NCI-H82 treated with DMSO at 0.1 percent for 48 hours (cell line): ENCODE data around the gene NLRC3.

Source experiments
- DNase-seq: peaks from one replicate; lab custom pipeline; 2025; ENCODE audit not compliant: unreplicated experiment; lab: John Stamatoyannopoulos, UW

NLRC3 gene

DNA sequence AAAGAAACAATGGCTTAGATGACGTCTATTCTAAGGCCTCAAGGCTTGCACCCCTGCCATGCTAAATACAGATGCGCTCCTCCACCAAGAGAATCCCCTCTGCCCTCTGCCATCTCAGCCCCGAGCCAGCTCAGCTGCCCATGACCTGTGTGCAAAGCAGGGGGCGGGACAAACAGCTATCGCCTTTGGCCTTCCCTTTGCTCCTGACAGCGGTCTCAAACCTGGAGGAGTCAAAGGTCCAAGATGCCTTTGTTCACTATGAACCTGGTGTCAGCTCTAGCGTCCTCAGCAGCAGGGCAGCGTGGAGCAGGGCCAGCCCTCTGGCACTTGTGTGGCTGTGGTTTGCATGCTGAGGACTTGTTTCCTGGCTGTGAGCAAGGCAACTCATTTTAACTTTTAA lies 21.9 kb upstream of the NLRC3 start:
- DNase-seq, result no peak

DNA sequence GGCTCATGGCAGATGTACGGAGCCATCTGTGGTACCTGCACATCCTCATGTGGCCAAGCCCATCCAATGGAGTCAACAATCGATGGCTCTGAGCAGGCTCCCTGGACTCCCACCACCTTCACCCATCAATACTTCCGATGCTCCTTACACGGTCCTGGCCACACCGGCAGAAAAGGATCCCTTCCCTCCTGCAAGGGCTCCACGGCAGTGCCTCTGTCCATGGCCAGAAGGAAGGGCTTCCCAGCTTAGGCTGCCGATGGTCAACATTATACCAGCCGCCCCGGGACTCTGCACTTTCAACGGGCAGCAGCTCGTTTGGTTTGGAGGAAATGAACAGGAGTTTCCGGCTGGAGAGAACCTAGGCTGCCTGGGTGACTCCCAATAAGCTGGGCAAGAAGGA lies 21.0 kb upstream of the NLRC3 start:
- DNase-seq, result no peak

DNA sequence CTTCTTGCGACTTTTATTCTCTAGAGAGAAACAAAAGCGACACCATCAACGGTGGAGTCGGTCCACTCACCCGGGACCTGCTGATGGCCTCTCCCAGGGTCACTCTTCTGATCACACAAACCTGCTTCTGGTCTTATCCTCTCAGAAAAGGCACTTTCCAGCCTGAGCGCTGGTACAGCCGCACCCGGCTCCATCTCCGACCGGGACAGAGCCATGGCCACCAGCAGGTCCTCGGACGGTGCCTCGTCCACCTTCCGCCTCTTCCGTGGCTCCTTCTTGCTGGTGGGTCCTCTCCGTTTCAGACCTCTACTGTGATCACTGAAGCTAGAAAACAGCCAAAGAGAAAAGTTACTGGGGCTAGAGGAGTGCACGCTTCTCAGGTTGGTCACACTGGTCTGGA lies 20.5 kb upstream of the NLRC3 start:
- DNase-seq, result no peak

DNA sequence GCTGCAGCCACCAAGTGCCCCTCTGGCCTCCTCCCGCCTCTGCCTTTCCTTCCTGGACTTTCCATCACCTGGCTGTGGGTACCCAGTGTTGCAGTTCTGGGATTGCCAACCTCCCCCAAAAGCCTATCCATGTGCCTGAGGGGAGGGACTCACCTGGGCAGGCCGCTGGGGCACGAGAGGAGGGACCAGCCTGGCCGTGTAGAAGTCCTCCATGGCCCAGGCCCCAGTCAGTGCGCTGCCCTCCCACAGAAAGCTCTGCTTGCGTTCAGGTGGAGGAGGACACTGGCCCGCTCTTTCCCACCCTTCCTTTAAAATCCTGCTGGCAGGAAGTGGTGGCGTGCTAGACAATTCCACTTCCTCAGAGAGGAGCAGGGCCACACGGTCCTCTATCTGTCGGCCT lies 20.0 kb upstream of the NLRC3 start:
- no peak for DNase-seq

DNA sequence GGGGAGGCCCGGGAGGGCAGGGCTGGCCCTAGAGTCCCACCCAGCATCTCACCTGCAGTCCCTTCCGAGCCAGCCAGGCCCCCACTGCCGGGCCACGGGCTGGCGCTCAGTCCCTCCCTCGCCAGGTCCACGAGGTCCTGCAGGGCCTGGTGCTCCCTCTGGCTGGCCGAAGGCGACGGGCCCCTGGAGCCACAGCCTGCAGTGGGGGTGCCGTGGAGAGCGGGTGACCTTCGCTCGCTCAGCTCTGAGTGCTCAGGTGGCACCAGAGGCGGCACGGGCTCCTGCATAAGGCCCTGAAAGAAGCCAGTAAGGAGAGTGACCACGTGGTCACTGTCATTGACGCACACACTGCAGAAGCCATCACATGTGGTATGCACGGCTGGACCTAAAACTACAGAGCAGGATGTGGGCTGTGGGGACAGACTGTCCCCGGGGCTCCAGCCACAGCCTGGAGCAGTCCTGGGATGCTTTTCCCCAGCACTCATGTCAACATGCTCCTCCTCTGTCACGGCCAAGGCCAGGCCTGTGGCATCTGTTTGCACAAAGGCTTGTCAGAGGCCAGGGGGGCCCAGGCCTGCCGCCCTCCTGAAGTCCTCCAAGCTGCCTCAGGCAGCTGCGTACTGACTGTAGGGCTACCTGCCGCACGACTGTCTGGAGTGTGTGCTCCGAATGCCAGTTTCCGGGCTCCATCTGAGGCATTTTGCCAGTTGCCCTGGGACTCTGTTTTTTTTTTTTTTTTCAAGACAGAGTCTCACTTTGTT lies 19.1 kb upstream of the NLRC3 start:
- DNase-seq, result no peak

DNA sequence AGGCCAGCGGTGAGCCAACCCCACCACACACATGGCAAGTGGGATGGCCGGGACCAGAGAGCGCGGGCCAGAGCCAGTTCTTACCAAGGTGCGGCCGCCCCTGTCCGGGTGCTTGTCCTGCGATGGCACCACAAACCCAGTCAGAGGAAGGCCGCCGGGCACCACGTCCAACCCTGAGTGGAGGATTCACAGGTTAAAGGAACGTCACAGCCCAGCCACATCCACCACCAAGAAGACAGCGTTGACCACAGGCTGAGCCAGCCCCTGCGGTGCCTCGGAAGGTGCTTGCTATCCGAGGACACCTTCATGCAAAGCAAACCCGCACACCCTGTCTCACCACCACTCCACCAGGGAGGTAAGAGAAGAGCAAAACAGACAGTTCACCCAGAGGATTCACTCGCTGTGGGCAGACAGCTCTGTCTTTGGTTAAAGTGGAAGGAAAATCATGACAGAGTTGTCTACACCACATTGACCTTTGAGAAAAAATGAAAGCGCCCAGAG lies 18.4 kb upstream of the NLRC3 start:
- no peak for DNase-seq

DNA sequence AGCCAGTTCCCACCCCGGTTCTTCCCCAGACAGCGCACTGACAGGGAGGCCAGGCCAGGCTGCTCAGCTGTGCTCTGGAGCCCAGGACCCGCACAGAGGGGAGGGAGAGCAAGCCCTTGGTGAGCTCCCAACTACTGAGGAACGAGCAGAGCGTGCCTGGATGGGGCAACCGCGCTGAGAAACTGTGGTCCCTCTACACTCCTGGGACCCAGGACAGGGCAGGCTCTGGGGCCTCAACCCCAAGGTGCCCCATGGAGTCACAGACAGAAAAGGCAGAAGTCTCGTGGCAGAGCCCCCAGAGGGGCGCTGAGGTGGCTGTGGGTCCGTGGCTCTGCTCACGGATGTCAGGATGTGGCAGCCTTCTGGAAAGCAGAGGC lies 17.9 kb upstream of the NLRC3 start:
- no peak for DNase-seq

DNA sequence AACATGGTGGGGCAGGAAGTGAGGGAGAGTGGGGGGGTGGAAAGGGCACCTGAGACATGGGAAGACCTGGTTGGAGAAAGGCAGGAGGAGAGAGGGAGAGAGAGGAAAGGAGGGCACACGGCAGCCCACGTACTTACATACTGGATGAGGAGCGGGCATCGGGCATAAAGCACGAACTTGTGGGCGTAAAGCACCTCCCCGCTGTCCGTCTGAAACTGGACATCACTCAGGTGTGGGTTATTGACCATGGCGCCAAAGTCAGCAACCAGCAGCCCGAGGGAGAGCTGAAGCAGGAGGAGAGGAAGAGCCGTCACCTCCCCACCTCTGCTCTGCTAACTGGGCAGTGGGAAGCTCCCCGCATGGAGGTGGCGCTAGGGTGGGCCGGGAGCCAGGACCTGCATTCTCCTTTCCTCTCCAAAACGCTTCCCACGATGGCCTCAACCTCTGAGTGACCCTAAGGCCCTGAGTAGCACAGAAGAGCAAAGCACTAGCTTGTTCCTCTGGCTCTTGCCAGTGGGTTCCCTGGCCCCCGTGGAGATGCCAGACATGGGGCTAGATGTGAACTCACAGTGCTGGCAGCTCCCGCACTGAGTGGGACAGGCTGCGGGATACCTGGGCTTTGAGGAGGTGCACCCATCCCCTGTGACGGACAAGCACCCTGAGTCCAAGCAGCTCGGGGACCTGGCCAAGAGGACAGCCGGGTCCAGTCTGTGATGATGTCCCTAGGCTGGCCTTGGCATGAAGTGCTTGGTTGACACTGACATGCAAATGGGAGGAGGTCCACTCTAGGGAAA lies 17.3 kb upstream of the NLRC3 start:
- no peak for DNase-seq

DNA sequence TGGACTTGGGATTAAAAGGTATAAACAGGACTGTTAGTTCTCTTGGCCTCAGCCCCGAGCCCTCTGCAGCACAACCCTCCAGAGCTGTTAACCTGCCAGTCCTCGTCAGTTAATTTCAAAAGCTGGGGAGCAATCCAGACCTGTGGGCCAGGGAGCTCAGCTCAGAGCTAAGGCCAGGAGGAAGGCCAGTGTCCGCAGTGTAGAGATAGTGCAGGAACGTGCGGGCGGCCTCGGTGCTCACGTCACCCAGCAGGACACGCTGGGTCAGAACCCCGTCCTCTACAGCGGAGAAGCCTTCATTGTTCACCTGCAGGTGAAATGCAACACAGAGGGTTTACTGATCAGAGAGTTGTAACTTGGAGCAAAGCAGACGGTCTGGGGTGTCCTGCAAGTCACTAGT lies 15.4 kb upstream of the NLRC3 start:
- DNase-seq, result no peak

DNA sequence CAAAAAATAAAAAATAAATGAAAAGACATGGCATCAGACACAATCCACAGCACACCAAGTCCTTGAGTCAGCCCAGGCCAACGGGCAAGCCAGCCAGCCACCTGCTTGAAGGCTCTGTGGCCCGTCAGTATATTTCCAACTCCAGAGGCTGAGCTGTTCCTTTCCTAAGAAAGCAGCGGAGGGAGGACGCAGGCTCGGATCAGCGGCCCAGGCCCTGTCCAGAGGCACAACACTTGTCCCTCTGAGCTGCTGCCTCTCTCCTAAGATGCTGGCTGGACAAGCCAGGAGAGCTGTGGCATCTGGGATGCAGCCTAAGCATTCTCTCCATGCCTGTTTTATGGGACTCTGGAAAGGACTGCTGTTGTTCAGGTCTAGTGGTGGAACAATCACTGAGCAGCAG lies 14.8 kb upstream of the NLRC3 start:
- no peak for DNase-seq

DNA sequence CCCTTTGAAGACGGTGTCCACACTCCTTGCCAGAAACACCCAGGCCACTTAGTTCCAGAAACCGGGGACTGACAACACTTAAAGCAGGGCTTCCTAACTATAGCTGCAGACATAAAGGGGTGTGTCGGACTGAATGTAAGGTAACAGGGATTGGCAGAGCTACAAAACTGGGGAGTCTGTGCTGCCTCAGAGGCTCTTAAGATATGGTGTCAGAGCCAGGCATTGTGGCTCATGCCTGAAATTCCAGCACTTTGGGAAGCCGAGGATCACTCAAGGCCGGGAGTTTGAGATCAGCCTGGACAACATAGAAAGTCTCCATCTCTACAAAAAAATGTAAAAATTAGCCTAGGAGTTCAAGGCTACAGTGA lies 14.2 kb upstream of the NLRC3 start:
- DNase-seq, result no peak

DNA sequence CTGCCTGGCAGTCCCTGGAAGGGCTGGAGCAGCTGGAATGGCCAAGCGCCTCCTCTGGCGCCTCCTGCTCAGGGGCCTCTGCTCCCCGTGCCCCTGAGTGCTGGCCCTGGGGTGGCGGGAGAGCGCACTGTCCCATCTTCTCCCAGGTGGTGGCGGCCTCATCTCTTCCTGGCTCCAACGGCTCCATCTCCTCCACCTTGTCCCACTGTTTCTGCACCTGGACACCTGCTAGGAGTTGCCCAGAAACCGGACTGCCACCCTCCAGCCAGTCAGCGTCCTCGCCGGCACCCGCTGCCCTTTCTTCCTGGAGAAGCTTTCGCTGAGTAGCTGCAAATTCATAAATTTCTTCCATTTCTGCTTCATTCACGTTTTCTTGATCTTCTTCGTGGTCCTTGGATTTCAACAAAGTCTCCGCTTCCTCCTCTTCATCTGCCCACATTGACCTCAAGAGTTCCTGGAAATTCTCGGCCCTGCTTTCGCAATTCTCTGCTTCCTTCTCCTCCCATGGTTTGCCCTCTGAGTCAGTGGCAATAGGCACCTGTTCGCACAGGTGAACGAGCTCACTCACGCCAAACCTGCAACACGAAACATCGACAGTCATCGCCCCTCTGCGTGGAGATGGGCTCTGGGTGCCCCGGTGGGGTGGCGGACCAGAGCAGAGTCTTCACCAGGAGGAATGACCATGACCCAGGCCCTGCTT lies 13.7 kb upstream of the NLRC3 start:
- DNase-seq, result no peak

DNA sequence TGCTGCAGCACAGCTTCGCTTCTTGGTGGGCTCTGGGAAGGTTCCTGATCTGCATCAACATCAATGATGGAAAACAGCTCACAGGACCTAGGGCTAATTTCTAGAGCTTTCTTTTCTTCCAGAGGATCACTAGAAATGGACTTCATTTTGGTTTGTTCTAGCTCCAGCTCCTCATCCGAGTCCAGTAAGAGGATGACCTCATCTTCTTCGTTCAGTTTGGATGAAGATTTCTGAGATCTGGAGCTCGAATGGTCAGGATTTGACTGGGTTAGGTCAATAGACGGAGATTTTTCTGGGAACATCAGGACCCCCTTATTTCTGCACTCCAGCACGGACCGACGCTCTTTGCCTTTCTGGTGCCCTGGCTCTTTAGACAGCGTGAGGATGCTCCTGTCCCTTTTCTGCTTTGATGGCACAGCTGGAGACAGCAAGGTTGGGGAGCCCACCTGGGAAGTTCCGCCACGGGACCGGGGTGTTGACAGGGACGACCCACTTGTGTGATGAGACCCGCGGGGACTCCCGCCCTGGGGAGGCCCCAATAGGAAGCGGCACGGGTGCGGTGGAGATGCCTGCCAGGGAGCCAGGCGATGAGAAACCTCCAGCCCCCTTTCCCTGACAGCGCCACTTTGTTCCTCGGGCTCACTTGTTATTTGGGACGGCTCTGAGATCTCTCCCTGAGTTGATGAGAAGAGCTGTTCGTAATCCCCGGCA lies 12.9 kb upstream of the NLRC3 start:
- no peak for DNase-seq

DNA sequence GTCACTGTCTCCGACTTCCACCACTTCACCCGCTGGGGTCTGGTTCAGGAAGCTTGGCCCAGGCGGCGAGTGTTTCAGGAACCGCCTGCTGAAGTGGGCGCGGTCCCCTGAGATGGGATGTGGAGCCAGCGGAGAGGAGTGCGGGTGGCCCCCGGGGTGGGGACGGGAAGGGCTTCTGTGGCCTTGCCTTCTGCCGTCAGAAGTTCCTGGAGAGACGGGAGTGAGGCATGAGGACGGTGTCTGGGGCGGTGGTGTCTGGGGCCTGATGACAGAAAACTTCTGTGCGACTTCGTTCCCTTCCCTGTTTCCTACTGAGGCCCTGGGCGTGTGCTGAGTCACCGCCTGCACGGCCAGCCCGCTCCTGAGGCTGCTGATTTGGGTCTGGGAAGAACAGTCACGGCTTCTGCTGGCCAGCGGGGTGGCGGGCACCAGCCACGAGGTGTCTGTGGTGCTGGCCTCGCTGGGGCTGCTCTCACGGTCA lies 12.3 kb upstream of the NLRC3 start:
- DNase-seq, result no peak

DNA sequence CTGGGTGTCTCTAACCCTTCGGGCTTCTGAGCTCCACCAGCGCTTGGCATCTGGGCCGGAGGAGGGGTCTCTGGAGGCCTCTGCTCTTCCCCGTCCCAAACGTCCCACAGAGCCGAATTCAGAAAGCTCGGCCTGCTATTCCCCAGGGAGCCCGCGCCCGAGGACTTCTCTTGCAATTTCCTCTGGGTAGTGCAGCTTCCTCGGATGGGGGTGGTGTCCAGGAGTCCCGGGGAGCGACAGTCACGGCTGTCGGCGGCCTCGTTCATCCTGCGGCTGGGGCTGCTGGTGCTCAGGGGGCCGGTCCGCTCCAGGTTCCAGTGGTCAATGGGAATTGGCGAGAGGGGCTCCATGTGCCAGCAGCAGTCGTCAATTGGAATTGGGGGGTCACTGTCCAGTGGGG lies 11.8 kb upstream of the NLRC3 start:
- DNase-seq, result no peak

DNA sequence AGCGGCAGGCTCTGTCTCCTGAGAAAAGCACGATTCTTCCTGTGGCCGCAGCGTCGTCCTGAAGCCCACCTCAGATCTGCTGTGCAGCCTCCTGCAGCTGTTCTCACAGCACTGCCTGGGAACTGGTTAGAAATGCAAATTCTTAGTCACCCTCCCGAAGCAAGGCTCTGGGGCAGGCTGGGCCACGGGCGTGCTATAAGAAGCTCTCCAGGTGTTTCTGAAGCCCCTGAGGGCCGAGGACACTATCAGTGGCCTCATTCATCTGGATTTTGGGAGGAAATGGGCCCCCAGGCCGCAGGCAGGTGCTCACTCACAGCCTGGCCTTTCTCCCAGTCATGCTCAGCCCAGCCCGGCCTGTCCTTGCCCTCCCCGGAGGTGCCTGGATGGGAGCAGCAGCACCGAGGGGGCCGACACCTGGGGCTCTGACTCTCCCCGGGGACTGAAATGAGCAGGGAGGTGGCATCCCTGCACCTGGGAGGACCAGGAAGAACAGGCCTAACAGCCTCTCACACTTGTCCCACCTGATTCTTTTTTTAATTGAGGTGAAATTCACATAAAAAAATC lies 10.4 kb upstream of the NLRC3 start:
- no peak for DNase-seq

DNA sequence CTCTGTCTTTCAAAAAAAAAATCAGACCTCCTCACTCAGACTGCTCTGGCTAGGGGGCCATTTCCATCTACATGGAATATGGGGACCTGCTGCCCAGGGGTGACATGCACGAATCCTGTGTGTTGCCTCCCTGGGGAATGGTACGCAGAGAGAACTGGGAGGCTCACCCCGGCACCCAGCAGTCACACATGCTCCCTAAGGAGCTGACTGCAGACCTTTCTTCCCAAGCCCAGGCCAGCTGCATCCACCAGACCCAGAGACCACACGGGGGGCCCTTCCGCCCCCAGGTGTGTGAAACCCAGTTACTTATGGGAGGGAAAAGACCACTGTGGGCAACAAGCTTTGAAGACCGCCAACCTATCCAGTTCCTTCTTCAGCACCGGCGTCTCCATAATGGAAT lies 7.2 kb upstream of the NLRC3 start:
- DNase-seq, result no peak

DNA sequence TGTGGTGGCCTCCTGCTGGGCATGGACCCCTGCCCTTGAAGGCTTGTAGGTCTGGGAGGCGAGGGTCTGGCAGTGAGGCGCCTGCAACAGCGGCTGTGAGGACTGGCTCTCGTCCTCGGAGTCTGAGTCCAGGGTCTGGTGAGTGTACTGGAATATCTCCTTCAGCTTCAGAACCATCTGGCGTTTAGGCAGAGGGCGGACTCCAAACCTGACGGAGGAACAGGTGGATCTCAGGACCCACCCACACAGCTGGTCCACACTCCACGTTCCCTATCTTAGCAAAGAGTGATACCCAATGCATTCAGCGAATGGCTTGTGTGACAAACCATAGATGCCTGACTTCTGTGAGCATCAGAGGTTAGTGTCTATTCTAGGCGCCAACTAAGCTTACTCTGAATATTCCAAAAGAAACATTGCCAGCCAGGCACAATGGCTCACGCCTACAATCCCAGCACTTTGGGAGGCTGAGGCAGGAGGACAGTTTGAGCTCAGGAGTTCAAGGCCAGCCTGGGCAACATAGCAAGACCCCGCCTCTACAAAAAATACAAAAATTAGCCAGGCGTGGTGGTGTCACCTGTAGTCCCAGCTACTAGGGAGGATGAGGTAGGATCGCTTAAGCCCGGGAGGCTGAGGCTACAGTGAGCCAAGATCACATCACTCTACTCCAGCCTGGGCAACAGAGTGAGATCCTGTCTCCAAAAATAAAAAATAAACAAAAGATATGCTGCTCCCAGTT lies 6.3 kb upstream of the NLRC3 start:
- DNase-seq, result no peak

DNA sequence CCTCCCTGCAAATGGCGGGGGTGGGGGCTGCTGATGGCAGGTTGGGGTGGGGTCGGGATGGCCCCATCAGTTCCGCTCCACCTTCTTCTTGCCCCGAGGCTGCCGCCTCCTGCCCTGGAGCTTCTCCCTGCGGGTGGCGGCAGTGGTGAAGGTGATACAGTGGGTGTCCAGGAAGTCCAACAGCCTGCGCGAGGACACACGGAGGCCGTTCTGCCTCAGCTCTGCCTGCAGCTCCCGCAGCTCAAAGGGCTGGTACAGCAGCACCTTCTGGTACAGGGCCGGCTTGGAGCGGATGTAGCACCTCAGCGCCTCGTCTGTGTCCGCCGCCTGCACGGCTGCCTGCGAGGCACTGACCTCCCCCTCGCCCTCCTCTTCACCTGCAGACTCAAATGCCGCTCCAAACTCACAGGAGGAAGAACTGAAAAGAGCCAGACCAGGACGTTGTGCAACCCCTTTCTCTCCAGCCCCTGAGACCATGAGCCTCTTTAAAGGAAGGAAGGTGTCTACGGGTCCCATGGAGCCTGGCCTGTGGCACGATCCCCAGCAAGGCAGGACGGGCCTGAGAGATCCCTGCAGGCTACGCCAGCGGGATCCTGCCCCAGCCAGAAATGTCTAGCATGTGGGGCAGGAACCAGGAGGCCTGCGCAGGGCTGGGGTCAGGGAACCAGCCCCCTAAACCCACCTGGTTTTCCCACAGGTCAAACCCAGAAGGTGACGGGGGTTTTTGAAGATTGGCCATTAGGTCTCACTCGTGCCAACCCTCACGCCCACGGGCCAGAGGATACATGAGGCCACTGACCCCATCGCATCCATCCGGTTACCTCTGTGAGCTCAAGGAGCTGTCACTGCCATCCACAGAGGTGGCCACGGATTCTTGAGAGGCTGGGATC lies 5.3 kb upstream of the NLRC3 start:
- no peak for DNase-seq
